Activated CD4-positive, alpha-beta memory T cell treated with anti-CD3 and anti-CD28 coated beads, Interleukin-2, amount 10 ng/mL, durations not matched to agents 7 days and 5 days (primary cell): ENCODE measurements around the gene SPINK8. TPM values are rescaled to one million over a fixed set of nuclear protein-coding genes. Genes with fewer than 3 reads are reported as not detected.

Source experiments
- CTCF ChIA-PET: fragments of 350-600 bp; sonication (Branson Sonifier 250); formaldehyde crosslinking; loops from one replicate; lab custom pipeline; 2021; ENCODE audit warnings: antibody characterized with exemption, inconsistent platforms; lab: Charles Lee
- POLR2A ChIA-PET: fragments of 350-600 bp; sonication (Branson Sonifier 250); formaldehyde crosslinking; loops from one replicate; lab custom pipeline; 2021; ENCODE audit warnings: antibody characterized with exemption; lab: Charles Lee
- DNase-seq: peaks from one replicate; pipeline ENCODE4 v3.0.0-alpha.2; 2020
- H3K27ac Mint-ChIP-seq: one replicate; pipeline ENCODE4 v1.8.0; 2021; ENCODE audit warnings: mild to moderate bottlenecking, mixed read lengths
- H3K27me3 Mint-ChIP-seq: one replicate; pipeline ENCODE4 v1.8.0; 2021; ENCODE audit warnings: mixed read lengths
- H3K36me3 Mint-ChIP-seq: one replicate; pipeline ENCODE4 v1.8.0; 2021; ENCODE audit warnings: low read depth, mixed read lengths
- H3K4me1 Mint-ChIP-seq: one replicate; pipeline ENCODE4 v1.8.0; 2021; ENCODE audit warnings: mixed read lengths
- H3K4me3 Mint-ChIP-seq: one replicate; pipeline ENCODE4 v1.8.0; 2021; ENCODE audit warnings: mild to moderate bottlenecking, mixed read lengths
- H3K9me3 Mint-ChIP-seq: one replicate; pipeline ENCODE4 v1.8.0; 2021; ENCODE audit warnings: mixed read lengths
- total RNA-seq, 2 experiments: library from RNA; stranded (reverse); gene quantifications; one replicate each; pipeline ENCODE4 v1.2.3, GENCODE V29; 2021

SPINK8 gene
- total RNA-seq, 2 experiments from 2014 or later: not detected

DNA sequence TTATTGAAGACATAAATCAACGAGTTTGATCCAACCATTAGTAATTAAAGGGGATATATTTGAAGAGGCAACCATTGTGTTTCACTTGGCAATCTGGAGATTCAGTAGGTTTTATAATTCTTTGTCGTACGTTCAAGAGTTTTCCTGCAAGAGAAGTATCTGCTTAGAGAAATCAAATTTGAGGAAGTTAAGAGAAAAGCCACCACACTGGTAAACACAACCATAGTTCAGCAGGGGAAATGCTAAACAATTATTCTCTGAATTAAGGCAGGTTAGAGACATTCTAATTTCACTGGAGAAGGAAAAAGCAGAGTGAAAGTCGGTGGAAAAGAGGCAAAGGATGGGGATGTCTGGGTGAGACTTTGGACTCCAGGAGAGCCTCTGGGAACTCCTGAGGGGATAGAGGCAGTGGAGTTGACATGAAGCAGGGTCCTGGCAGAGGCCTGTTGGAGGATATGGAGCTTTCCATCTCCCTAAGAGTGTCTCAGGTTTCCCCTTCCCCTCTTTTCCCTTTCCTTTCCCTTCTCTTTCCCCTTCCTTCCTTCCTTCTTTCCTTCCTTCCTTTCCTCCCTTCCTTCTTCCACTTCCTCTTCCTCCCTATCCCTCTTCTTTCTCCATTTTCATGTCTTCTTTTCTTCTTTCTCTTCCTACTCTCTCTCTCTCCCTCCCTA, 26.5 kb downstream of the SPINK8 start:
- peaks cover 23% of the 10 kb centered on the region for H3K27me3 Mint-ChIP-seq
- ChIA-PET POLR2A (no interaction called here), CTCF (interaction anchor here (0.9 to 1.6 kb wide), 2 partner anchors 112 to 129 kb away, joined by 4 to 5 read pairs; no protein-coding TSS in a partner anchor)
- no peak overlapping the region for H3K27ac Mint-ChIP-seq
- peaks cover 13% of the 10 kb centered on the region for H3K4me1 Mint-ChIP-seq
- H3K4me3 Mint-ChIP-seq: no peak overlapping the region
- no peak for DNase-seq
- H3K9me3 Mint-ChIP-seq: no peaks in the 10 kb centered on the region
- peaks cover 5% of the 10 kb centered on the region for H3K36me3 Mint-ChIP-seq

DNA sequence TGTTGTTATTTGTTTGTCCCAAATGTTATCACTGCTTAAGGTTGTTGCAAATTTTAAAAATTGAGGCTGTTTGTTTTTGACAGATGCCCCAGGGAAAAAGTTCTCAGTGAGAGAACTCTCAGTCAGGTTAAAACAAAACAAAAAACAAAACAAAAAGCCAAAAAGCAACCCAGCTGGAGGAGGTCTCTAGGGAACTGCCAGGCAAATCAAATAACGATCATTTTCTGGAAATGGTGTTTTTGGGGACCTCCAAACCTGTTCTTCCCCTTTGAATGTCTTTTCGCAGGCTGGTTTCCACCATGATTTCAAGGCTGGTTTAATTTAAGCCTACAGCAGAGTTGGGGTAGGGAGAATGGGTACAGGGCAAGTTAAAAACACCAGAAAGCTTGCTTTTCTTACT, 27.2 kb downstream of the SPINK8 start:
- peaks cover 9% of the 10 kb centered on the region for H3K36me3 Mint-ChIP-seq
- H3K27me3 Mint-ChIP-seq: peaks cover 23% of the 10 kb centered on the region
- ChIA-PET POLR2A (no interaction called here), CTCF (no interaction called here)
- no peak overlapping the region for H3K27ac Mint-ChIP-seq
- no peaks in the 10 kb centered on the region for H3K9me3 Mint-ChIP-seq
- no peak overlapping the region for H3K4me3 Mint-ChIP-seq
- H3K4me1 Mint-ChIP-seq: peaks cover 16% of the 10 kb centered on the region
- DNase-seq: no peak

DNA sequence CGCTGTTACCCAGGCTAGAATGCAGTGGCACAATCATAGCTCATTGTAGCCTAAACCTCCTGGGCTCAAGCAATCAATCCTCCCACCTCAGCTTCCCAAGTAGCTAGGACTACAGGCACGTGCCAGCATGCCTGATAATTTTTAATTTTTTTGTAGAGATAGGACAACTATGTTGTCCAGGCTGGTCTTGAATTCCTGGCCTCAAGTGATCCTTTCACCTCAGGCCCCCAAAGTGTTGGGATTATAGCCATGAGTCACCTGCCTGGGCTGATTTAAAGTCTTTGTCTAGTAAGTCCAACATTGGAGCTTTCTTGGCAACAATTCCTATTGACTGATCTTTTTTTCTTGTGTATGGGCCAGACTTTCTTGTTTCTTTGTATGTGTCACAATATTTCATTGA, 28.1 kb downstream of the SPINK8 start:
- DNase-seq: no peak

DNA sequence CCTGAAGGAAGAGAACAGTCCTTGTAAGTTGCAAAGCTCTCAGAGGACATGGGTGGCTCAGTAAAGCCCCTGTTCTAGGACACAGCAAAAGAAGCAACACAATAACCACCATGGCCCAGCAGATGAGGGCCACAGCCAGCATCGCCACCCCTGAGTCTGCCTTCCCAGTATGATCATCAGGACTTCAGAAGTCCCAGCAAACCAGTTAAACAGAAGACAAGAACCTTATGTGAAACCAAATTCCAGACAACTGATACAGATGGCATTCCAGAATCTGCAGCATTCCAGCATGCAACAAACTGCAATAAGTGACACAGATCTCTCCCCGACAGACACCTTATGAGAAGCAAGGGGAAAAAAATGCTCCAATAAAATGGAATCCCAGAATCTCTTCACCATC, 30.4 kb downstream of the SPINK8 start:
- Mint-ChIP-seq H3K4me3 (peak overlapping the region; percentile 94), H3K36me3 (peaks cover 23% of the 10 kb centered on the region), H3K27me3 (peaks cover 6% of the 10 kb centered on the region), H3K4me1 (peaks cover 36% of the 10 kb centered on the region), H3K9me3 (no peaks in the 10 kb centered on the region), H3K27ac (no peak overlapping the region)
- DNase-seq: no peak
- ChIA-PET POLR2A (no interaction called here), CTCF (no interaction called here)

More for the DNA sequence above, 28.1 kb downstream of the SPINK8 start:
- Mint-ChIP-seq H3K36me3 (peaks cover 11% of the 10 kb centered on the region), H3K4me1 (peaks cover 17% of the 10 kb centered on the region), H3K27ac (no peak overlapping the region), H3K9me3 (no peaks in the 10 kb centered on the region), H3K4me3 (no peak overlapping the region), H3K27me3 (peaks cover 17% of the 10 kb centered on the region)
- CTCF ChIA-PET: interaction anchor here (0.8 kb wide), 1 partner anchor 131 kb away, joined by 3 read pairs; no protein-coding TSS in a partner anchor
- POLR2A ChIA-PET: no interaction called here

DNA sequence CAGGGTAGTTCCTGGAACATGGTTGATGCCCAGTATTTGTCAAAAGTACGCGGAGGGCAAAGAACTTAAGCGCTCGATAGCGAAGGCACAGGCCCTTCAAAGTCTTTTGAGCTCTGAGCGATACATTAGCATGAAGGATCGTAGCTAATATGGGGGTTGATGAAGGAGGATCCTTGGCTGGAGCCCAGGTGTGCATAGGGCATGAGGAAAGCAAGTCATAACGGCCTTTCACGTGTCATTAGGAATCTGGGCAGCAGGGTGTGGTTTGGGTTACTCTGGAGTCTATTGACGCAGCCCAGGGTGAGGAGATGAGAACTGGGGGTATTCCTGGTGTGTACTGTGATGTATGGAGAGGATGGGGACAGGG, 31.7 kb downstream of the SPINK8 start:
- peak overlapping the region; percentile 94 for H3K4me3 Mint-ChIP-seq
- H3K27me3 Mint-ChIP-seq: peaks cover 3% of the 10 kb centered on the region

DNA sequence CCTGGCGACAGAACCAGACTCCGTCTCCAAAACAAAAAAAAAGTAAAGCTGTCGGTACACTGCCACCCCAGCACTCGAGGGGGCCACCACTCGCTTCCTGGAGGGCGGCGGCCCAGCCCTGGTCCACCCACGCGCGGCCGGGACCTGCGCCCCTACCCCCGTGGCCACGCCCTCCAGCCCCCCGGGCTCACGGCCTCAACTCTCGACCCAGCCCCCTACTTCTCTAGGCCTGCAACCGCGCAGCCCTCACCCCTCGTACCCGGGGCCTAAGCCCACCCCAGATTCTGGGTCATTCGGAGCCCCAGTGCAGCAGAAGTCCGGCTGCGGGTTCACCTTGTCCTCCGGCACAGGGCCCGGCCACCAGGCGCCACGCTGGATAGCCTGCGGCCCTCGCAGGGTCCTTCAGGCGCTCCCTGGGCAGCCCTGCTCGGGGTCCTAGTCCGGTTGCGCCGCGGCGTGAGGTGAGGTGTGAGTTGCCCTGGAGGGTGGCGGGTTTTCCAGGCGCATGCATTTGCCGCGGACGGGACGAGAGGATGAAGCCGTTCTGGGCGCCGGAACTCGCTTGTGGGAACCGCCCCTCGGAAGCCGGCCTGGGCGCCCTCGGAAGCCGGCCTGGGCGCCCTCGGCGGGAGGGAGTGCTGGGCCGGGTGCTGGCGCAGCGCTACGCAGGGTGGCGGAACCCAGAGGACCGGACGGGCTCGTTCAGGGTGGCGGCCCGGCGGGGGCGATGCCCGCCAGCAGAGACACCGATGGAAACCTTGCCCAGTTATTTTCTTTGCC, 32.3 kb downstream of the SPINK8 start, which contains the start of gene NME6:
Gene NME6 (minus strand): TSS at position 348 of the 780 bp plus-strand sequence.
- Mint-ChIP-seq H3K36me3 (peaks cover 35% of the 10 kb centered on the region), H3K4me3 (peak within 1 kb of the TSS; percentile 94), H3K9me3 (no peaks in the 10 kb centered on the region), H3K4me1 (peaks cover 37% of the 10 kb centered on the region), H3K27me3 (peaks cover 2% of the 10 kb centered on the region), H3K27ac (peak within 1 kb of the TSS; percentile 97)
- CTCF ChIA-PET: interaction anchor here (1.1 to 1.6 kb wide), 7 partner anchors 27 to 257 kb away, joined by 3 to 13 read pairs (median 4); partner anchors contain the start of gene ZNF589
- POLR2A ChIA-PET: interaction anchor here (0.6 to 2.8 kb wide), 18 partner anchors 18 to 1941 kb away, joined by 3 to 15 read pairs (median 4); partner anchors contain the start of genes CCDC51, NBEAL2 and ZNF589
- DNase-seq: peak; percentile 92

More for the DNA sequence above, 31.7 kb downstream of the SPINK8 start:
- no peak for DNase-seq
- POLR2A ChIA-PET: interaction anchor here (0.6 to 2.8 kb wide), 8 partner anchors 21 to 251 kb away, joined by 3 to 15 read pairs (median 3); partner anchors contain the start of genes CCDC51 and ZNF589
- peaks cover 38% of the 10 kb centered on the region for H3K4me1 Mint-ChIP-seq
- H3K36me3 Mint-ChIP-seq: peaks cover 29% of the 10 kb centered on the region
- H3K27ac Mint-ChIP-seq: peak overlapping the region; percentile 97
- H3K9me3 Mint-ChIP-seq: no peaks in the 10 kb centered on the region
- CTCF ChIA-PET: interaction anchor here (0.9 to 1.6 kb wide), 3 partner anchors 28 to 61 kb away, joined by 3 to 4 read pairs (median 4); partner anchors contain the start of gene ZNF589

DNA sequence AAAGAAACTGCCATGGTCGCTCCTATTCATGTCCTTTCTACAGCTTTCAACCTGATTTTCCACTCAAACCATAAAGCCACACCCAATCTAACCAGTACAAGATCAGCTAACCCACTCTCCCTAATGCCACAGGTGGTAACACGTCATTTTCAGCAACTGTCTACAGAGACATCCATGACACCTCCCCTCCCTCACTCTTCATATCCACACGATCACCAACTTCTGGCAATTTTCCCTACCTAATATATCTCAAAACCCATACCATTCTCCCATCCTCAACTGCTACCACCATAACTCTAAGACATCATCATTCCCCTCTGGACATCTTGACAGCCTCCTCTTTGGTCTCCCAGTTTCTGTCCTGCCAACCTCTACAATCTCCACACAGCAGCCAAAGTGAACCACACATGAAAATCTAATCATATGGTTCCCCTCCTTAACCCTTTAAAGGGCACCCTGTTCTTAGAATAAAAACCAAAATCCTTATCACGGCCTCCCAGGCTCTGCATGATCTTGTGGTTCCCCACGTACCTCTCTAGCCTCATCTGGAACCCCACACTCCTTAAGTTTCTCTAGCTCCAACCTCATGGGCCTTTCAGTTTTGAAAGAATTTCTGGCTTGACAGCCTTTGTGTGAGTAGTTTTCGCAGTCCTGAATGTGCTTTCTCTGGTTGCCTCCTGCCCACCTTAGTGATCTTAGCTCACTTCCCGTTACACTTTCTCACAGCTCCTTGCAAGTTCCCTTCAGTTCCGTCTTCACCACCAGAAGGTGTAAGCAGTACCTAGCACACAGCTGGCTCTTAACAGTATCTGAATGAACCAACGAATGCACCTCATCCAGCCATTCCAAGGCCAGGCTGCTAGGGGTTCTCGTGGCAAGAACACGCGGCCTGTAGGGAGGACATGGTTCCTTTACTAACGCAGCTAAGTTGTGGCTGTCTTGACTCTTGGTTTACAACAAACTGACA, 33.4 kb downstream of the SPINK8 start:
- H3K27me3 Mint-ChIP-seq: peaks cover 2% of the 10 kb centered on the region
- no peaks in the 10 kb centered on the region for H3K9me3 Mint-ChIP-seq
- peak overlapping the region; percentile 97 for H3K27ac Mint-ChIP-seq
- H3K36me3 Mint-ChIP-seq: peaks cover 41% of the 10 kb centered on the region
- peak overlapping the region; percentile 94 for H3K4me3 Mint-ChIP-seq
- ChIA-PET CTCF (interaction anchor here (0.6 to 1.6 kb wide), 9 partner anchors 19 to 838 kb away, joined by 3 to 13 read pairs (median 4); partner anchors contain the start of gene ZNF589), POLR2A (interaction anchor here (0.6 to 2.8 kb wide), 18 partner anchors 10 to 1940 kb away, joined by 3 to 15 read pairs (median 4); partner anchors contain the start of genes NBEAL2 and ZNF589)
- peak; percentile 38 for DNase-seq
- peaks cover 37% of the 10 kb centered on the region for H3K4me1 Mint-ChIP-seq

DNA sequence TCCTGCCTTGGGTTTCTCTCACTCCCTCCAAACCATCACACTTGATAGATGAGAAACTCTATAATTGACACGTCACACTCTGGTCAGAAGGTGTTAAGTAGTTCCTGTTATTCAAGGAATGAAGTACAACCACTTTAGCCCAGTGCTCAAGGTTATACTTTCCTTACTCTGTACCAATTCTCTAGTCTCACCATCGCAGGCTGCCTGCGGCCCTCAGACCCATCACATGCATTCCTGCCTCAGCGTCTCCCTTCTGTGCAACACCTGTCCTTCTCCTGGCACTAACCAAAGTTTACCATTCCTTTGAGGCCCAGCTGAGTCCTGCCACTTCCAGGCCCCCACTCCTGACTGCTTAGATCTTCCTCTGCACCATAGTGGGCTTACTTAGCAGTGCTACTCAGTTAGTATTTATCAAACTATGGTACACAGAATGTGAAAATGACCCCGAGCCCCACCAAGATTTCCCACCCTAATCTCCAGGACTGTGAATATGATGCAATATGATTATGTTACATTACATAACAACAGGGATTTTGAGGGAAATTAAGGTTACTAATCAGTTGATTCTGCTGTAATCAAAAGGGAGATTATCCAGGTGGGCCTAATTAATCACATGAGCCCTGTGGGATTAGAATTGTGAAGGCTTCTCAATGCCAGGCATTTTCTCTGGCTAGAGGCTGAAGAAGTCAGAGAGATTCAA, 36.2 kb downstream of the SPINK8 start:
- no peaks in the 10 kb centered on the region for H3K27me3 Mint-ChIP-seq
- H3K4me3 Mint-ChIP-seq: no peak overlapping the region
- ChIA-PET POLR2A (no interaction called here), CTCF (no interaction called here)
- DNase-seq: no peak
- peaks cover 31% of the 10 kb centered on the region for H3K4me1 Mint-ChIP-seq
- H3K9me3 Mint-ChIP-seq: no peaks in the 10 kb centered on the region
- no peak overlapping the region for H3K27ac Mint-ChIP-seq
- H3K36me3 Mint-ChIP-seq: peaks cover 59% of the 10 kb centered on the region

DNA sequence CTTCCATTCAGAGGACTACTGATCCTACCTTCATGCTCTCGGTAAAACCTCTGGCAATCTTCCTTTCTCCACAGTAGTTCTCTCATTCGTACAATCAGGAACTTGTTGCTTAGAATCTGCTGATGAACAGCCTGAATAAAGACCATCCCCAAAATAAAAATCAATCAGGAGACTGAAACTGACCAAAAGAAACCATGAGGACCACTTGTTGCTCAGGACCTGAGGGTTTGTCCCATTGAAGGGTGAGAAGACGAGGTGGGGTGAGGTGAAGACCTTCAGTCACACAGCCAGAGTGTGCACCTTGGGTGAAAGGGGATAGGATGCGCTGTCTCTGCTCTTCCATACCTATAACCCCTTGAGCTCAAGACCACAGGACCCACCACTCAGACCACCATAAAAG, 36.8 kb downstream of the SPINK8 start:
- ChIA-PET POLR2A (no interaction called here), CTCF (no interaction called here)
- H3K4me3 Mint-ChIP-seq: no peak overlapping the region
- H3K4me1 Mint-ChIP-seq: peaks cover 25% of the 10 kb centered on the region
- H3K27me3 Mint-ChIP-seq: no peaks in the 10 kb centered on the region
- H3K27ac Mint-ChIP-seq: no peak overlapping the region
- H3K36me3 Mint-ChIP-seq: peaks cover 58% of the 10 kb centered on the region
- DNase-seq: no peak
- no peaks in the 10 kb centered on the region for H3K9me3 Mint-ChIP-seq

DNA sequence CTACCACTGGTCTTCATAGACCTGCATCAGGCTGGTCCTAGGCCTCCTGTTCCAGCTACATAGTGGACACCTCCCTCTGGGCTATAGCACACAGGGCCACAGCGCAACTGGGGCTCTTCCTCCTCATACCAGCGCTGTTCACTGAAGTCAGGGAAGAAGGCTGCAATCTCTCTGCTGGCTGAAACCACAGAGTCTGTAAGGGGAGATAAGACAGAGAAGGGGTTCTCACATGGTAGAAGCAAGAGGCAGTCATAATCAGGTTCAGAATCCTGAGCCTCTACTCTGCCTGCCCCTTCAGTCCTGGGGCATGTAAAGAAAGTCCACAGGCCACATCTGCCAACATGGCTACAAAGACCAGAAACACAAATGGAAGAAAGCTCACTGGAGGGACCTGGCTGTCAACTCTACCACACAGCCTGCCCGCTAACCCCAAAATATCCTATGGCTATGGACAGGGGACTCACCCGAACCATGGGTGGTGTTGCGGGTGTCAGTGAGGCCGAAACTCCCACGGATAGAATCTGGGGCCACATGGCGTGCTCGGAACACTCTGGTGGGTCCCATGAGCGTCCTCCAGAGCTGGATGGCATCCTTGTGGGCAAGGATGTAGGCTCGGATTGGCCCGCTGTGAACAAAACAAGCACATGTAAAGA, 38.7 kb downstream of the SPINK8 start:
- CTCF ChIA-PET: interaction anchor here (0.5 to 0.7 kb wide), 2 partner anchors 93 to 100 kb away, joined by 3 read pairs; no protein-coding TSS in a partner anchor
- H3K36me3 Mint-ChIP-seq: peaks cover 49% of the 10 kb centered on the region
- no peaks in the 10 kb centered on the region for H3K27me3 Mint-ChIP-seq
- no peak for DNase-seq
- H3K4me1 Mint-ChIP-seq: peaks cover 17% of the 10 kb centered on the region
- POLR2A ChIA-PET: interaction anchor here (0.6 kb wide), 1 partner anchor 21 kb away, joined by 3 read pairs; no protein-coding TSS in a partner anchor
- H3K9me3 Mint-ChIP-seq: no peaks in the 10 kb centered on the region
- no peak overlapping the region for H3K27ac Mint-ChIP-seq
- H3K4me3 Mint-ChIP-seq: no peak overlapping the region

DNA sequence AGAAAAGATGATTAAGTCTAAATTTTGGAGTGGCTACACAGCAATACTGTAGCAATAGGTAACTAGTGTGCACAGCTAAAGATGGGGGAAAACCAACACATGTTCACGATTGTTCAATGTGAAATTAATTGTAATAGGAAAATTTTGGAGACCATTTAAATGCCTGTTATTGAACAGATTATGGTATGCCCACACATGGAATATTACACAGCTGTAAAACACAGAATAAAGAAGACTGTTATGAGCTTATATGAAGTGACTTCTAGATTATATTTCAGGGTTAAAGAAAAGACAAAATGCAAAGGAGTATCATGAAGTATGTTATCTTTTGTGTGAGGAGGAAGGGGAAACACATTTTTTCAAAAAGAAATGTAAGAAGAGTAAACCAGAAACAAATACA, 43.8 kb downstream of the SPINK8 start:
- POLR2A ChIA-PET: interaction anchor here (1.2 kb wide), 1 partner anchor 10 kb away, joined by 3 read pairs; no protein-coding TSS in a partner anchor
- no peak for DNase-seq

More for the DNA sequence above, 43.8 kb downstream of the SPINK8 start:
- Mint-ChIP-seq H3K4me1 (no peaks in the 10 kb centered on the region), H3K9me3 (no peaks in the 10 kb centered on the region), H3K4me3 (no peak overlapping the region), H3K27me3 (no peaks in the 10 kb centered on the region), H3K27ac (no peak overlapping the region), H3K36me3 (peaks cover 28% of the 10 kb centered on the region)
- CTCF ChIA-PET: interaction anchor here (1.2 kb wide), 1 partner anchor 146 kb away, joined by 3 read pairs; no protein-coding TSS in a partner anchor
